ENCODE measurements around the gene COL23A1.

- TF ChIP-seq EZH2 (IDR thresholded peaks at IDR 0.05) = no peak
- no peak for TF ChIP-seq POLR2AphosphoS5 (IDR thresholded peaks at IDR 0.05; ENCODE audit: borderline replicate concordance, low read depth, low read length)
- no peak for TF ChIP-seq FOXP2 (optimal IDR thresholded peaks at IDR 0.05; ENCODE audit: control extremely low read depth, extremely low read length, insufficient read depth)
Observed at GRCh38 chr5:178202541-178202940, 387.7 kb downstream of the COL23A1 start.

All from SK-N-MC (cell line).